Vagina (tissue), 2 donors: Measurements from ENCODE around the gene RRP8. TPM values are rescaled to one million over a fixed set of nuclear protein-coding genes. Genes with fewer than 3 reads are reported as not detected.
A peak's percentile ranks its signal among the peaks of the same experiment; 100 is the strongest.

Experiments
- DNase-seq, 2 donors: peaks; one replicate each; pipeline ENCODE4 v3.0.0-alpha.2; 2017; ENCODE audit errors: extremely low spot score in 2 of 2
- H3K27ac ChIP-seq: fragments of 200-600 bp; sonication (generic); one replicate; pipeline ENCODE4 v1.5.1; 2019
- H3K27me3 ChIP-seq: fragments of 200-600 bp; sonication (generic); one replicate; pipeline ENCODE4 v1.5.1; 2019
- H3K36me3 ChIP-seq, 2 donors: fragments of 200-600 bp; sonication (generic); one replicate each; pipeline ENCODE4 v1.5.1; 2017 to 2019
- H3K4me1 ChIP-seq: fragments of 200-600 bp; sonication (generic); one replicate; pipeline ENCODE4 v1.5.1; 2019
- H3K4me3 ChIP-seq, 2 donors: fragments of 200-600 bp; sonication (generic); 1 replicate in 1 of 2; 2 replicates in 1 of 2; pipeline ENCODE4 v1.5.1; 2016 to 2019
- H3K9me3 ChIP-seq: fragments of 200-600 bp; sonication (generic); one replicate; pipeline ENCODE4 v1.5.1; 2019
- CTCF ChIP-seq, 3 experiments: fragments of 450-650 bp in 2 of 3; fragments of 200-600 bp in 1 of 3; sonication (generic) in 1 of 3; IDR thresholded peaks; one replicate each; pipeline ENCODE4 v1.5.1; 2017 to 2019; ENCODE audit warnings: antibody characterized with exemption in 3 of 3, mild to moderate bottlenecking in 2 of 3, moderate library complexity in 2 of 3
- POLR2A ChIP-seq, 2 donors: fragments of 450-650 bp; IDR thresholded peaks; one replicate each; pipeline ENCODE4 v1.6.1; 2017; ENCODE audit warnings: antibody characterized with exemption in 2 of 2, mild to moderate bottlenecking in 2 of 2, moderate library complexity in 2 of 2
- POLR2AphosphoS5 ChIP-seq, 2 donors: sonication (generic); formaldehyde crosslinking; IDR thresholded peaks; one replicate each; pipeline ENCODE4 v1.9.0; 2017; ENCODE audit warnings: antibody characterized with exemption in 2 of 2, mild to moderate bottlenecking in 2 of 2, low read depth in 1 of 2; ENCODE audit not compliant: insufficient read depth in 1 of 2
- intact Hi-C: fragments of 100-400 bp; cut with DNase I; formaldehyde crosslinking; loops from one replicate; pipeline ENCODE4 v1.15.1; 2023
- total RNA-seq: library from RNA; depleted of rRNA; stranded (reverse); fragments of >200 nt; gene quantifications from one replicate; pipeline ENCODE4 v1.2.3, GENCODE V29; 2016

The RRP8 gene
- total RNA-seq, 1 donor from 2014 or later = 10.3 TPM

GRCh38 chr11:6642957-6643356 is 39.5 kb upstream of the RRP8 start:
- no peak for DNase-seq
- Histone ChIP-seq H3K4me3 (no peak overlapping the region), H3K27me3 (no peaks in the 10 kb centered on the region), H3K27ac (no peak overlapping the region), H3K36me3 (peaks cover 0 to 14% of the 10 kb centered on the region in 2 donors), H3K9me3 (no peaks in the 10 kb centered on the region), H3K4me1 (peaks cover 42% of the 10 kb centered on the region)
- intact Hi-C loops = no loop called here
- no peak for TF ChIP-seq POLR2A (IDR thresholded peaks at IDR 0.05)

- Histone ChIP-seq H3K4me3 (no peak overlapping the region), H3K36me3 (peaks cover 0 to 14% of the 10 kb centered on the region in 2 donors), H3K4me1 (peaks cover 39% of the 10 kb centered on the region), H3K9me3 (no peaks in the 10 kb centered on the region), H3K27me3 (no peaks in the 10 kb centered on the region), H3K27ac (no peak overlapping the region)
- DNase-seq = no peak
- TF ChIP-seq CTCF (IDR thresholded peaks at IDR 0.05) (no peak), POLR2AphosphoS5 (IDR thresholded peaks at IDR 0.05; ENCODE audit: insufficient read depth in 1 of 2, low read depth in 1 of 2) (no peak), POLR2A (IDR thresholded peaks at IDR 0.05) (no peak)
- intact Hi-C loops = no loop called here
Observed at GRCh38 chr11:6640985-6641701, 37.7 kb upstream of the RRP8 start.

GRCh38 chr11:6640036-6640984 is 36.9 kb upstream of the RRP8 start:
- no peak for DNase-seq
- Histone ChIP-seq H3K9me3 (no peaks in the 10 kb centered on the region), H3K36me3 (peaks cover 0 to 14% of the 10 kb centered on the region in 2 donors), H3K4me1 (peaks cover 39% of the 10 kb centered on the region), H3K4me3 (no peak overlapping the region), H3K27ac (no peak overlapping the region), H3K27me3 (no peaks in the 10 kb centered on the region)
- no peak for TF ChIP-seq POLR2AphosphoS5 (IDR thresholded peaks at IDR 0.05; ENCODE audit: insufficient read depth in 1 of 2, low read depth in 1 of 2)
- TF ChIP-seq CTCF (IDR thresholded peaks at IDR 0.05) = no peak
- TF ChIP-seq POLR2A (IDR thresholded peaks at IDR 0.05) = no peak
- intact Hi-C loops = no loop called here

- Histone ChIP-seq H3K27ac (peak overlapping the region; percentile 47), H3K9me3 (no peaks in the 10 kb centered on the region), H3K4me1 (peaks cover 46% of the 10 kb centered on the region), H3K36me3 (peaks cover 0 to 20% of the 10 kb centered on the region in 2 donors), H3K4me3 (no peak overlapping the region), H3K27me3 (no peaks in the 10 kb centered on the region)
- intact Hi-C loops = loop anchor here (5.0 kb wide), 1 partner anchor 1451 kb away; no protein-coding TSS in a partner anchor
- no peak for DNase-seq
- TF ChIP-seq POLR2A (IDR thresholded peaks at IDR 0.05) (no peak), CTCF (IDR thresholded peaks at IDR 0.05) (no peak), POLR2AphosphoS5 (IDR thresholded peaks at IDR 0.05; ENCODE audit: insufficient read depth in 1 of 2, low read depth in 1 of 2) (no peak)
Observed at GRCh38 chr11:6638429-6638828, 35.0 kb upstream of the RRP8 start.

GRCh38 chr11:6637871-6638270 is 34.5 kb upstream of the RRP8 start:
- Histone ChIP-seq H3K4me1 (peaks cover 46% of the 10 kb centered on the region), H3K27me3 (no peaks in the 10 kb centered on the region), H3K27ac (peak overlapping the region; percentile 47), H3K9me3 (no peaks in the 10 kb centered on the region), H3K36me3 (peaks cover 0 to 26% of the 10 kb centered on the region in 2 donors), H3K4me3 (no peak overlapping the region)
- TF ChIP-seq POLR2AphosphoS5 (IDR thresholded peaks at IDR 0.05; ENCODE audit: insufficient read depth in 1 of 2, low read depth in 1 of 2) (peak in 1 of 2 donors; percentile 17), CTCF (IDR thresholded peaks at IDR 0.05) (no peak)
- intact Hi-C loops = loop anchor here (5.0 kb wide), 1 partner anchor 1451 kb away; no protein-coding TSS in a partner anchor
- DNase-seq = no peak
